ENCODE measurements around the gene FRMPD1.

The FRMPD1 gene

DNA sequence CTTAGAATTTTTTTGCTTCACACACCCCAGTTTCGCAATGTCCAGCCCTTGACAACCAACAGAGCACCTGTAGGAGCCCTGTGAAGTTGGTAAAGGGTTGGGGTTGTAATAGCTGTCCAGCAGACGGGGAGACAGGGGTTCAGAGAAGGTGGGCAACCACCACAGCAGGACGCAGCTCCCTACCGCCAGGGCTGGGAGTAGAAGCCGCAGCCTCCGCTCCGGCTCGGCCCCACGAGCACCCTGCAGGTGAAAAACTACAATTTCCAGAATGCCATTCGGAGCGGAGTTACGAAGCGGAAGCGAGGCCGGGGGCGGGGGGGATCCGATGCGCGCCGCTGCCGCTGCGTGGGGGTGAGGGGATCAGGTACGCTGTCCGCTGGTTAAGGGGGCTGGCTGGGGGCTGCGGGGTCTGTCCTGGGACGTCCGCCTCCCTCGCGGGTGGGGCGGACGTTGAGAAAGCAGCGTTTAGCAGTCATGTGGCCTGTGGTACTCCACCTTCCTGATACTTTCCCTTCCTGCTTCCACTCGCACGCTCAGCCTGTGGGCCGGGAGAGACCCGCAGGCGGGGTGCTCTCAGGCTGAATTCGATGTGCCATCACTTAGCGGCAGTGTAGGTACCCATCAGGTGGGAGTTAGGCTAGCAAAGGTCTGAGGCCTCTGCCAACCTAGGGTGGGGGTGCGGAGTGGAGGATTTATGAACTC is 102.9 kb downstream of the FRMPD1 start, which contains the start of gene TRMT10B (continued):
- TF ChIP-seq YY2 (tag by site-specific recombination; IDR thresholded peaks at IDR 0.05) (no peak), ZNF623 (tag by site-specific recombination; IDR thresholded peaks at IDR 0.05) (no peak), ZNF473 (tag by site-specific recombination; IDR thresholded peaks at IDR 0.05) (no peak), GFI1B (tag by site-specific recombination; IDR thresholded peaks at IDR 0.05) (no peak), ZNF544 (tag by site-specific recombination; IDR thresholded peaks at IDR 0.05) (no peak), OVOL3 (tag by site-specific recombination; IDR thresholded peaks at IDR 0.05) (no peak), ZNF239 (tag by site-specific recombination; IDR thresholded peaks at IDR 0.05) (no peak), ZNF555 (tag by site-specific recombination; conservative IDR thresholded peaks at IDR 0.05) (no peak), OSR2 (tag by site-specific recombination; IDR thresholded peaks at IDR 0.05) (no peak), TCF7L2 (IDR thresholded peaks at IDR 0.05; ENCODE audit: borderline replicate concordance, low read depth, low read length) (no peak), KLF9 (tag by site-specific recombination; IDR thresholded peaks at IDR 0.05; ENCODE audit: low read depth) (0 out of 2 replicates have a peak, but pooled peaks have one; percentile 16), ZNF335 (tag by site-specific recombination; conservative IDR thresholded peaks at IDR 0.05) (peak; percentile 58), ZNF114 (tag by site-specific recombination; IDR thresholded peaks at IDR 0.05) (no peak), ZNF23 (tag by site-specific recombination; IDR thresholded peaks at IDR 0.05; ENCODE audit: borderline replicate concordance) (no peak), TRIM28 (IDR thresholded peaks at IDR 0.05; ENCODE audit: borderline replicate concordance, low read length) (no peak), ZNF157 (tag by site-specific recombination; IDR thresholded peaks at IDR 0.05) (no peak), ZNF558 (tag by site-specific recombination; IDR thresholded peaks at IDR 0.05) (no peak), ZNF585B (tag by site-specific recombination; IDR thresholded peaks at IDR 0.05) (no peak), ZFHX2 (tag by site-specific recombination; conservative IDR thresholded peaks at IDR 0.05) (peak; percentile 72), IKZF3 (tag by site-specific recombination; IDR thresholded peaks at IDR 0.05) (no peak)
- TF ChIP-seq, protein P1, sequence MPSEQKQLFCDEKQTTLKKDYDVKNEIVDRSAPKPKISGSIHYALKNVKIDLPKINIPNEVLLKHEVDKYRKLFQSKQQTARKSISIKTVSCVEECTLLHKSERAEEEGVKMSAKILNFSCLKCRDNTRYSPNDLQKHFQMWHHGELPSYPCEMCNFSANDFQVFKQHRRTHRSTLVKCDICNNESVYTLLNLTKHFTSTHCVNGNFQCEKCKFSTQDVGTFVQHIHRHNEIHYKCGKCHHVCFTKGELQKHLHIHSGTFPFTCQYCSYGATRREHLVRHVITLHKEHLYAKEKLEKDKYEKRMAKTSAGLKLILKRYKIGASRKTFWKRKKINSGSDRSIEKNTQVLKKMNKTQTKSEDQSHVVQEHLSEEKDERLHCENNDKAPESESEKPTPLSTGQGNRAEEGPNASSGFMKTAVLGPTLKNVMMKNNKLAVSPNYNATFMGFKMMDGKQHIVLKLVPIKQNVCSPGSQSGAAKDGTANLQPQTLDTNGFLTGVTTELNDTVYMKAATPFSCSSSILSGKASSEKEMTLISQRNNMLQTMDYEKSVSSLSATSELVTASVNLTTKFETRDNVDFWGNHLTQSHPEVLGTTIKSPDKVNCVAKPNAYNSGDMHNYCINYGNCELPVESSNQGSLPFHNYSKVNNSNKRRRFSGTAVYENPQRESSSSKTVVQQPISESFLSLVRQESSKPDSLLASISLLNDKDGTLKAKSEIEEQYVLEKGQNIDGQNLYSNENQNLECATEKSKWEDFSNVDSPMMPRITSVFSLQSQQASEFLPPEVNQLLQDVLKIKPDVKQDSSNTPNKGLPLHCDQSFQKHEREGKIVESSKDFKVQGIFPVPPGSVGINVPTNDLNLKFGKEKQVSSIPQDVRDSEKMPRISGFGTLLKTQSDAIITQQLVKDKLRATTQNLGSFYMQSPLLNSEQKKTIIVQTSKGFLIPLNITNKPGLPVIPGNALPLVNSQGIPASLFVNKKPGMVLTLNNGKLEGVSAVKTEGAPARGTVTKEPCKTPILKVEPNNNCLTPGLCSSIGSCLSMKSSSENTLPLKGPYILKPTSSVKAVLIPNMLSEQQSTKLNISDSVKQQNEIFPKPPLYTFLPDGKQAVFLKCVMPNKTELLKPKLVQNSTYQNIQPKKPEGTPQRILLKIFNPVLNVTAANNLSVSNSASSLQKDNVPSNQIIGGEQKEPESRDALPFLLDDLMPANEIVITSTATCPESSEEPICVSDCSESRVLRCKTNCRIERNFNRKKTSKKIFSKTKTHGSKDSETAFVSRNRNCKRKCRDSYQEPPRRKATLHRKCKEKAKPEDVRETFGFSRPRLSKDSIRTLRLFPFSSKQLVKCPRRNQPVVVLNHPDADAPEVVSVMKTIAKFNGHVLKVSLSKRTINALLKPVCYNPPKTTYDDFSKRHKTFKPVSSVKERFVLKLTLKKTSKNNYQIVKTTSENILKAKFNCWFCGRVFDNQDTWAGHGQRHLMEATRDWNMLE (tag by site-specific recombination; conservative IDR thresholded peaks at IDR 0.05; ENCODE audit: low read depth), result peak; percentile 34; the same call in 1 of the 2 replicates
- TF ChIP-seq, protein P2, sequence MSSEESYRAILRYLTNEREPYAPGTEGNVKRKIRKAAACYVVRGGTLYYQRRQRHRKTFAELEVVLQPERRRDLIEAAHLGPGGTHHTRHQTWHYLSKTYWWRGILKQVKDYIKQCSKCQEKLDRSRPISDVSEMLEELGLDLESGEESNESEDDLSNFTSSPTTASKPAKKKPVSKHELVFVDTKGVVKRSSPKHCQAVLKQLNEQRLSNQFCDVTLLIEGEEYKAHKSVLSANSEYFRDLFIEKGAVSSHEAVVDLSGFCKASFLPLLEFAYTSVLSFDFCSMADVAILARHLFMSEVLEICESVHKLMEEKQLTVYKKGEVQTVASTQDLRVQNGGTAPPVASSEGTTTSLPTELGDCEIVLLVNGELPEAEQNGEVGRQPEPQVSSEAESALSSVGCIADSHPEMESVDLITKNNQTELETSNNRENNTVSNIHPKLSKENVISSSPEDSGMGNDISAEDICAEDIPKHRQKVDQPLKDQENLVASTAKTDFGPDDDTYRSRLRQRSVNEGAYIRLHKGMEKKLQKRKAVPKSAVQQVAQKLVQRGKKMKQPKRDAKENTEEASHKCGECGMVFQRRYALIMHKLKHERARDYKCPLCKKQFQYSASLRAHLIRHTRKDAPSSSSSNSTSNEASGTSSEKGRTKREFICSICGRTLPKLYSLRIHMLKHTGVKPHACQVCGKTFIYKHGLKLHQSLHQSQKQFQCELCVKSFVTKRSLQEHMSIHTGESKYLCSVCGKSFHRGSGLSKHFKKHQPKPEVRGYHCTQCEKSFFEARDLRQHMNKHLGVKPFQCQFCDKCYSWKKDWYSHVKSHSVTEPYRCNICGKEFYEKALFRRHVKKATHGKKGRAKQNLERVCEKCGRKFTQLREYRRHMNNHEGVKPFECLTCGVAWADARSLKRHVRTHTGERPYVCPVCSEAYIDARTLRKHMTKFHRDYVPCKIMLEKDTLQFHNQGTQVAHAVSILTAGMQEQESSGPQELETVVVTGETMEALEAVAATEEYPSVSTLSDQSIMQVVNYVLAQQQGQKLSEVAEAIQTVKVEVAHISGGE (tag by site-specific recombination; conservative IDR thresholded peaks at IDR 0.05; ENCODE audit: low read depth), result peak; percentile 75
- TF ChIP-seq, protein P3, sequence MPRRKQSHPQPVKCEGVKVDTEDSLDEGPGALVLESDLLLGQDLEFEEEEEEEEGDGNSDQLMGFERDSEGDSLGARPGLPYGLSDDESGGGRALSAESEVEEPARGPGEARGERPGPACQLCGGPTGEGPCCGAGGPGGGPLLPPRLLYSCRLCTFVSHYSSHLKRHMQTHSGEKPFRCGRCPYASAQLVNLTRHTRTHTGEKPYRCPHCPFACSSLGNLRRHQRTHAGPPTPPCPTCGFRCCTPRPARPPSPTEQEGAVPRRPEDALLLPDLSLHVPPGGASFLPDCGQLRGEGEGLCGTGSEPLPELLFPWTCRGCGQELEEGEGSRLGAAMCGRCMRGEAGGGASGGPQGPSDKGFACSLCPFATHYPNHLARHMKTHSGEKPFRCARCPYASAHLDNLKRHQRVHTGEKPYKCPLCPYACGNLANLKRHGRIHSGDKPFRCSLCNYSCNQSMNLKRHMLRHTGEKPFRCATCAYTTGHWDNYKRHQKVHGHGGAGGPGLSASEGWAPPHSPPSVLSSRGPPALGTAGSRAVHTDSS (tag by site-specific recombination; IDR thresholded peaks at IDR 0.05), result no peak
- TF ChIP-seq, protein P4, sequence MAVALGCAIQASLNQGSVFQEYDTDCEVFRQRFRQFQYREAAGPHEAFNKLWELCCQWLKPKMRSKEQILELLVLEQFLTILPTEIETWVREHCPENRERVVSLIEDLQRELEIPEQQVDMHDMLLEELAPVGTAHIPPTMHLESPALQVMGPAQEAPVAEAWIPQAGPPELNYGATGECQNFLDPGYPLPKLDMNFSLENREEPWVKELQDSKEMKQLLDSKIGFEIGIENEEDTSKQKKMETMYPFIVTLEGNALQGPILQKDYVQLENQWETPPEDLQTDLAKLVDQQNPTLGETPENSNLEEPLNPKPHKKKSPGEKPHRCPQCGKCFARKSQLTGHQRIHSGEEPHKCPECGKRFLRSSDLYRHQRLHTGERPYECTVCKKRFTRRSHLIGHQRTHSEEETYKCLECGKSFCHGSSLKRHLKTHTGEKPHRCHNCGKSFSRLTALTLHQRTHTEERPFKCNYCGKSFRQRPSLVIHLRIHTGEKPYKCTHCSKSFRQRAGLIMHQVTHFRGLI (tag by site-specific recombination; IDR thresholded peaks at IDR 0.05), result no peak
- TF ChIP-seq, protein P5, sequence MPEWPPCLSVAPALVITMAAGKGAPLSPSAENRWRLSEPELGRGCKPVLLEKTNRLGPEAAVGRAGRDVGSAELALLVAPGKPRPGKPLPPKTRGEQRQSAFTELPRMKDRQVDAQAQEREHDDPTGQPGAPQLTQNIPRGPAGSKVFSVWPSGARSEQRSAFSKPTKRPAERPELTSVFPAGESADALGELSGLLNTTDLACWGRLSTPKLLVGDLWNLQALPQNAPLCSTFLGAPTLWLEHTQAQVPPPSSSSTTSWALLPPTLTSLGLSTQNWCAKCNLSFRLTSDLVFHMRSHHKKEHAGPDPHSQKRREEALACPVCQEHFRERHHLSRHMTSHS (tag by site-specific recombination; IDR thresholded peaks at IDR 0.05), result no peak
- TF ChIP-seq, protein P6, sequence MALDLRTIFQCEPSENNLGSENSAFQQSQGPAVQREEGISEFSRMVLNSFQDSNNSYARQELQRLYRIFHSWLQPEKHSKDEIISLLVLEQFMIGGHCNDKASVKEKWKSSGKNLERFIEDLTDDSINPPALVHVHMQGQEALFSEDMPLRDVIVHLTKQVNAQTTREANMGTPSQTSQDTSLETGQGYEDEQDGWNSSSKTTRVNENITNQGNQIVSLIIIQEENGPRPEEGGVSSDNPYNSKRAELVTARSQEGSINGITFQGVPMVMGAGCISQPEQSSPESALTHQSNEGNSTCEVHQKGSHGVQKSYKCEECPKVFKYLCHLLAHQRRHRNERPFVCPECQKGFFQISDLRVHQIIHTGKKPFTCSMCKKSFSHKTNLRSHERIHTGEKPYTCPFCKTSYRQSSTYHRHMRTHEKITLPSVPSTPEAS (tag by site-specific recombination; IDR thresholded peaks at IDR 0.05), result no peak

All from HEK293 (cell line).